Mesothelial cell of epicardium (in vitro differentiated cells): ENCODE measurements around the gene STOM. TPM values are rescaled to one million over a fixed set of nuclear protein-coding genes. Genes with fewer than 3 reads are reported as not detected.

Experiments
- DNase-seq, 2 experiments: peaks; one replicate each; pipeline ENCODE4 v3.0.0; 2021; ENCODE audit warnings: low spot score in 2 of 2; ENCODE audit not compliant: unreplicated experiment in 2 of 2
- H3K27ac Mint-ChIP-seq: 2 replicates; pipeline ENCODE4 v1.8.0; 2021; ENCODE audit warnings: mixed read lengths
- H3K27me3 Mint-ChIP-seq: 2 replicates; pipeline ENCODE4 v1.8.0; 2021; ENCODE audit warnings: low read depth, mixed read lengths
- H3K36me3 Mint-ChIP-seq: 2 replicates; pipeline ENCODE4 v1.8.0; 2021; ENCODE audit warnings: mixed read lengths
- H3K4me1 Mint-ChIP-seq: 2 replicates; pipeline ENCODE4 v1.8.0; 2021; ENCODE audit warnings: mixed read lengths
- H3K4me3 Mint-ChIP-seq: 2 replicates; pipeline ENCODE4 v1.8.0; 2021; ENCODE audit warnings: mild to moderate bottlenecking, moderate library complexity, mixed read lengths
- H3K9me3 Mint-ChIP-seq: 2 replicates; pipeline ENCODE4 v1.8.0; 2021; ENCODE audit warnings: mixed read lengths
- total RNA-seq: library from RNA; stranded (reverse); gene quantifications from 3 replicates; pipeline ENCODE4 v1.2.1, GENCODE V29; 2021
- TF ChIP-seq, protein P1 (sequence below): fragments of 200-600 bp; sonication (generic); IDR thresholded peaks from one replicate; pipeline ENCODE4 v1.5.0; 2021; ENCODE audit warnings: antibody characterized with exemption; ENCODE audit not compliant: unreplicated experiment

The STOM gene
- total RNA-seq, 1 donor from 2014 or later = 53.2 TPM

DNA sequence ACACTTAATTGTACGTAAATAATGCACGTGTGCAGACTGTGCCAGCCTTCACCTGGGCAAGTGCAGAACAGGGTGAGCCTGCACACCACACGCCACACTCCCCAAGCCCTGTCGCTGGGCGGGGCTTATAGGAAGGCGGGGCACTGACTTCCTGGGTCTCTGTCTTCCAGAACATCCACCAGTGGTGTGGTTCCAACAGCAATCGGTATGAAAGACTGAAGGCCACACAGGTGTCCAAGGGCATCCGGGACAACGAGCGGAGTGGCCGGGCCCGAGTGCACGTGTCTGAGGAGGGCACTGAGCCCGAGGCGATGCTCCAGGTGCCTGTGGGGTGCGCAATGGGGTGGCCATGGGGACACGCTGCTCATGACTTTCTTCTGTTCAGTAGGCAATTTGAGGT lies 57.9 kb downstream of the STOM start:
- TF ChIP-seq, protein P1, sequence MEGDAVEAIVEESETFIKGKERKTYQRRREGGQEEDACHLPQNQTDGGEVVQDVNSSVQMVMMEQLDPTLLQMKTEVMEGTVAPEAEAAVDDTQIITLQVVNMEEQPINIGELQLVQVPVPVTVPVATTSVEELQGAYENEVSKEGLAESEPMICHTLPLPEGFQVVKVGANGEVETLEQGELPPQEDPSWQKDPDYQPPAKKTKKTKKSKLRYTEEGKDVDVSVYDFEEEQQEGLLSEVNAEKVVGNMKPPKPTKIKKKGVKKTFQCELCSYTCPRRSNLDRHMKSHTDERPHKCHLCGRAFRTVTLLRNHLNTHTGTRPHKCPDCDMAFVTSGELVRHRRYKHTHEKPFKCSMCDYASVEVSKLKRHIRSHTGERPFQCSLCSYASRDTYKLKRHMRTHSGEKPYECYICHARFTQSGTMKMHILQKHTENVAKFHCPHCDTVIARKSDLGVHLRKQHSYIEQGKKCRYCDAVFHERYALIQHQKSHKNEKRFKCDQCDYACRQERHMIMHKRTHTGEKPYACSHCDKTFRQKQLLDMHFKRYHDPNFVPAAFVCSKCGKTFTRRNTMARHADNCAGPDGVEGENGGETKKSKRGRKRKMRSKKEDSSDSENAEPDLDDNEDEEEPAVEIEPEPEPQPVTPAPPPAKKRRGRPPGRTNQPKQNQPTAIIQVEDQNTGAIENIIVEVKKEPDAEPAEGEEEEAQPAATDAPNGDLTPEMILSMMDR = no peak
- H3K4me3 Mint-ChIP-seq = no peak overlapping the region
- no peak for DNase-seq
- no peaks in the 10 kb centered on the region for H3K27me3 Mint-ChIP-seq
- no peaks in the 10 kb centered on the region for H3K4me1 Mint-ChIP-seq
- H3K36me3 Mint-ChIP-seq = peaks cover 40% of the 10 kb centered on the region
- no peaks in the 10 kb centered on the region for H3K9me3 Mint-ChIP-seq
- no peak overlapping the region for H3K27ac Mint-ChIP-seq

DNA sequence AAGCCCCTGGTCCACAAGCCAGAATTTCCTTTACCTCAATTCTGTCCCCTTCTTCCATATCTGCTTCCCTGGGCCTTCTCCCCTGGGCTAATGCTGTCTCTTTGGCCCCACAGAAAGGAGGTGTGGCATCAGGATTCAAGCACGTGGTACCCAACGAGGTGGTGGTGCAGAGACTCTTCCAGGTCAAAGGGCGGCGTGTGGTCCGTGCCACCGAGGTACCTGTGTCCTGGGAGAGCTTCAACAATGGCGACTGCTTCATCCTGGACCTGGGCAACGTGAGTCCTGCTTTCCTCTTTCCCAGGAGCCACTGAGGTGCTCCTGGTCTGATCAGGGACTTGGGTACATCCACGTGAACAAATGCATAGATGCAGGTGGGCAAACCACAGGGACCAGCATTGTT lies 59.5 kb downstream of the STOM start:
- H3K36me3 Mint-ChIP-seq = peaks cover 39% of the 10 kb centered on the region
- no peaks in the 10 kb centered on the region for H3K27me3 Mint-ChIP-seq
- TF ChIP-seq, protein P1 = no peak
- H3K27ac Mint-ChIP-seq = no peak overlapping the region
- no peak for DNase-seq
- H3K4me3 Mint-ChIP-seq = no peak overlapping the region
- no peaks in the 10 kb centered on the region for H3K4me1 Mint-ChIP-seq
- H3K9me3 Mint-ChIP-seq = no peaks in the 10 kb centered on the region

DNA sequence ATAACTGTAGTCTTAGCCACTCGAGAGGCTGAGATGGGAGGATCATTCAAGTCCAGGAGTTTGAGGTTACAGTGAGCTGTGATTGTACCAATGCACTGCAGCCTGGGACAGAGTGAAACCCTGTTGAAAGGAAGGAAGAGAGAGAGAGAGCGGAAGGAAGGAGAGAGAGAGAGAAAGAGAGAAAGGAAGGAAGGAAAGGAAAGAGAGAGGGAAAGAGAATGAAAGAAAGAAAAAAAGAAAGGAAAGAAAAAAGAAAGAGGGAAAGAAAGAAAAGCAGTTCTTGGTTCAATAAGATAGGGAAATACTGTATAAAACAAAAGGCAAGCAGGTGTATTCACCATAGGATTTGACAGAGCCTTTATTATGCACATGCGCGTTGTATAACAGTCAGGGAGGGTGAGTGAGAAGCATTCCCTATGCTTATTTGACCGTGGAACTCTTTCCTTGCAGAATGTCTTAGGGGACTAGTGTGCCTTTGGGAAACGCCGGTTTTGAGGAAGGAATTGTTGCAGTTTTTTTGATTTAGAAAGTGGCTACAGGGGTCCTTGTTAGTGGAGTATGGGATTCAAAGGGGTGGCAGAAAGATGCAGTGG lies 60.1 kb downstream of the STOM start:
- no peaks in the 10 kb centered on the region for H3K27me3 Mint-ChIP-seq
- no peaks in the 10 kb centered on the region for H3K9me3 Mint-ChIP-seq
- no peak overlapping the region for H3K4me3 Mint-ChIP-seq
- no peaks in the 10 kb centered on the region for H3K4me1 Mint-ChIP-seq
- H3K36me3 Mint-ChIP-seq = peaks cover 39% of the 10 kb centered on the region
- no peak overlapping the region for H3K27ac Mint-ChIP-seq
- no peak for DNase-seq
- TF ChIP-seq, protein P1 = no peak

DNA sequence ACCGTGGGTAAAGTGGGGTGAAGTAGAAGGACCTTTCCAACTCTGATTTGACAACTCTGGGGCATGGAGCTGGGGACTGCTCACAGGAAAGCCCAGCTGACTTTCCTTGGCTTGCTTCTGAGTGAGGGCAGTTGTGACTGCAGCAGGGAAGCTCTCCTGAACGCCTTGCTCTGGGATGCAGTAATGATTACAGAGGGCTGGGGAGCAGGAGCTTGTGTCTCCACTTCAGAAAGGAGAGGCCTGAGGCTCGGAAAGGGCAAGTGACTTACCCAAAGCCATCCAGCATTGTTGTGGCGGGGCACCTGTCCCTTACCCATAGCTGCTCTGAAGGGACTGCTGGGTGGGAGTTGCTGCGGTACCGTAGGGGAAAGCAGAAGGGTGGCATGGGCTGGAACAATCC lies 60.9 kb downstream of the STOM start:
- no peak for DNase-seq
- Mint-ChIP-seq H3K36me3 (peaks cover 37% of the 10 kb centered on the region), H3K9me3 (no peaks in the 10 kb centered on the region), H3K27me3 (no peaks in the 10 kb centered on the region), H3K4me1 (no peaks in the 10 kb centered on the region), H3K27ac (no peak overlapping the region), H3K4me3 (no peak overlapping the region)
- TF ChIP-seq, protein P1 = no peak

DNA sequence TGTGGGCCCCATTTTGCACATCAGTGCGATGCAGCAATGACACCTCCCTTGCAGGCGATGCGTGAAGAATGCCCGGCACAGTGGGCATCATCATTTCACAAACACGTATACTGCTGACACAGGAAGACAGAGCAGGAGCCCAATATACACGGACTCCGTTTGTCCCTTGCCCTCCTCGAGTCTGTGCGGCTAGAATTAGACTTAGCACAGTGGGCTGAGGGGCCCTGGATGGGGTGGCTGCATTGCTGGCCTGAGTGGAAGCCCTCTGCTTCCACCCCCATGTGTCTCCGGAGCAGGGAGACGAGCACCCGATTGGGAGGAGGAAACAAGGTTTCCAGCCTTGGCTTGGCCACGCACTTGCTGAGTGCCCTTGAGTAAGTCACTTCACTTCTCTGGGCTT lies 61.3 kb downstream of the STOM start:
- H3K4me3 Mint-ChIP-seq = no peak overlapping the region
- no peak overlapping the region for H3K27ac Mint-ChIP-seq
- TF ChIP-seq, protein P1 = no peak
- H3K36me3 Mint-ChIP-seq = peaks cover 33% of the 10 kb centered on the region
- H3K27me3 Mint-ChIP-seq = no peaks in the 10 kb centered on the region
- H3K4me1 Mint-ChIP-seq = no peaks in the 10 kb centered on the region
- no peak for DNase-seq
- no peaks in the 10 kb centered on the region for H3K9me3 Mint-ChIP-seq

DNA sequence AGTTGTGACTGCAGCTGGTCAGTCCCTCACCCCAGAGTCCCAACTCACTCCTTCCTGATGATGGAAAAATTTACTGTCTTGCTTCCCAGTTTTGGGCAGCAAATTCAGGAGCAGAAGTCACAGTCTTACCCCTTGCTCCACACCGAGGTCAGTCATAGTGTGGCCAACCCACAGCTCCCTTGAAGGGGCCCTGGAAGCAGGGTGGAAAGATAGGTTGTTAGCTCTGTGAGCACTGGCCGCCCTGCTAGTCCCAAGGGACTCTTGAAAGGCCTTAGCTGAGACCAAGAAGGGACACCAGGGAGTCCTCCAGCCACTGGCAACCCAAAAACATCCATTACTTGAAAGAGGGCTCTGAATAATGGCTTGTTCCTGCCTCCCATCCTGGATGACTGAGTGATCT lies 62.1 kb downstream of the STOM start:
- TF ChIP-seq, protein P1 = no peak
- Mint-ChIP-seq H3K36me3 (peaks cover 26% of the 10 kb centered on the region), H3K27me3 (no peaks in the 10 kb centered on the region), H3K4me1 (no peaks in the 10 kb centered on the region), H3K4me3 (no peak overlapping the region), H3K27ac (no peak overlapping the region), H3K9me3 (no peaks in the 10 kb centered on the region)
- no peak for DNase-seq
